HEK293 (cell line): ENCODE data around the gene DYNLRB1.

ENCODE experiments used
- CTCF ChIA-PET: fragments of 350-600 bp; formaldehyde crosslinking; extraction: SDS; loops from one replicate; lab custom pipeline; 2021; ENCODE audit warnings: antibody characterized with exemption; lab: Yijun Ruan, JAX
- POLR2A ChIA-PET: fragments of 300-600 bp; formaldehyde crosslinking; extraction: SDS; loops from one replicate; lab custom pipeline; 2020; ENCODE audit warnings: antibody characterized with exemption, inconsistent platforms; lab: Yijun Ruan, JAX
- H3K27ac ChIP-seq: fragments of 200-500 bp; sonication (Bioruptor generic); 2 replicates; pipeline ENCODE4 v1.5.1; 2014; ENCODE audit warnings: low read depth, low read length, control low read depth, inconsistent platforms; ENCODE audit errors: extremely low read depth
- H3K36me3 ChIP-seq, 2 experiments: fragments of 200-500 bp in 1 of 2; sonication (Bioruptor generic) in 1 of 2; 1 replicate in 1 of 2; 2 replicates in 1 of 2; pipeline ENCODE4 v1.5.1; 2014 to 2017; ENCODE audit warnings: inconsistent platforms in 2 of 2, low read length in 2 of 2; ENCODE audit not compliant: control insufficient read depth in 2 of 2, insufficient read depth in 1 of 2
- H3K4me1 ChIP-seq: fragments of 200-500 bp; sonication (Bioruptor generic); 2 replicates; pipeline ENCODE4 v1.5.1; 2014; ENCODE audit warnings: mild to moderate bottlenecking, low read length, inconsistent platforms; ENCODE audit not compliant: control insufficient read depth, insufficient read depth
- H3K4me3 ChIP-seq: 2 replicates; pipeline ENCODE4 v1.5.1; 2011; ENCODE audit warnings: low read depth, mild to moderate bottlenecking, control low read depth, low read length, moderate library complexity
- H3K9me3 ChIP-seq: fragments of 200-500 bp; sonication (Bioruptor generic); 2 replicates; pipeline ENCODE4 v1.5.1; 2014; ENCODE audit warnings: low read depth, low read length, inconsistent platforms; ENCODE audit not compliant: control insufficient read depth, insufficient read depth
- EGR2 ChIP-seq: fragments of 450-650 bp; formaldehyde crosslinking; IDR thresholded peaks from 2 replicates; pipeline ENCODE4 v1.5.1; 2016; ENCODE audit warnings: low read depth, missing biosample characterization, missing genetic modification characterization
- GLIS1 ChIP-seq: fragments of 450-650 bp; formaldehyde crosslinking; IDR thresholded peaks from 2 replicates; pipeline ENCODE4 v1.5.1; 2016; ENCODE audit warnings: missing biosample characterization, missing genetic modification characterization
- KLF9 ChIP-seq: fragments of 450-650 bp; formaldehyde crosslinking; IDR thresholded peaks from 2 replicates; pipeline ENCODE4 v1.5.1; 2016; ENCODE audit warnings: missing biosample characterization, missing genetic modification characterization, low read depth
- PRDM1 ChIP-seq: fragments of 450-650 bp; formaldehyde crosslinking; IDR thresholded peaks from 2 replicates; pipeline ENCODE4; 2016; ENCODE audit warnings: missing biosample characterization, missing genetic modification characterization
- SP2 ChIP-seq: fragments of 450-650 bp; formaldehyde crosslinking; IDR thresholded peaks from 2 replicates; pipeline ENCODE4 v1.5.1; 2016; ENCODE audit warnings: missing biosample characterization, missing genetic modification characterization
- SP3 ChIP-seq: fragments of 450-650 bp; formaldehyde crosslinking; IDR thresholded peaks from 2 replicates; pipeline ENCODE4 v1.5.1; 2016; ENCODE audit warnings: missing biosample characterization, missing genetic modification characterization
- ZBTB26 ChIP-seq: fragments of 450-650 bp; formaldehyde crosslinking; optimal IDR thresholded peaks from 2 replicates; pipeline ENCODE3; 2016; ENCODE audit warnings: missing biosample characterization, mild to moderate bottlenecking, missing genetic modification characterization
- ZNF155 ChIP-seq: fragments of 450-650 bp; formaldehyde crosslinking; IDR thresholded peaks from 2 replicates; pipeline ENCODE4 v1.5.1; 2016; ENCODE audit warnings: missing biosample characterization, missing genetic modification characterization
- ZNF16 ChIP-seq: fragments of 450-650 bp; formaldehyde crosslinking; IDR thresholded peaks from 2 replicates; pipeline ENCODE4 v1.5.1; 2016; ENCODE audit warnings: low read depth, missing biosample characterization, missing genetic modification characterization
- ZNF184 ChIP-seq: fragments of 450-650 bp; IDR thresholded peaks from 2 replicates; pipeline ENCODE4 v1.5.1; 2018; ENCODE audit warnings: missing biosample characterization, mild to moderate bottlenecking, missing genetic modification characterization
- ZNF19 ChIP-seq: fragments of 450-650 bp; formaldehyde crosslinking; IDR thresholded peaks from 2 replicates; pipeline ENCODE4; 2016; ENCODE audit warnings: missing biosample characterization, missing genetic modification characterization, low read depth
- ZNF404 ChIP-seq: fragments of 450-650 bp; formaldehyde crosslinking; IDR thresholded peaks from 2 replicates; pipeline ENCODE4 v1.5.1; 2017; ENCODE audit warnings: missing biosample characterization, missing genetic modification characterization
- ZNF600 ChIP-seq: fragments of 450-650 bp; formaldehyde crosslinking; IDR thresholded peaks from 2 replicates; pipeline ENCODE4 v1.5.1; 2016; ENCODE audit warnings: missing biosample characterization, missing genetic modification characterization
- ZNF629 ChIP-seq: fragments of 450-650 bp; formaldehyde crosslinking; IDR thresholded peaks from 2 replicates; pipeline ENCODE4 v1.5.1; 2017; ENCODE audit warnings: missing biosample characterization, missing genetic modification characterization
- ZXDB ChIP-seq: fragments of 450-650 bp; formaldehyde crosslinking; IDR thresholded peaks from 2 replicates; pipeline ENCODE4 v1.5.1; 2016; ENCODE audit warnings: missing biosample characterization, missing genetic modification characterization
- TF ChIP-seq, protein P1 (sequence below): fragments of 450-650 bp; IDR thresholded peaks from 2 replicates; pipeline ENCODE4 v1.5.1; 2018; ENCODE audit warnings: missing biosample characterization, mild to moderate bottlenecking, missing genetic modification characterization
- TF ChIP-seq, protein P2 (sequence below): fragments of 450-650 bp; formaldehyde crosslinking; IDR thresholded peaks from 2 replicates; pipeline ENCODE4 v1.5.1; 2016; ENCODE audit warnings: missing biosample characterization, missing genetic modification characterization

The DYNLRB1 gene

DNA sequence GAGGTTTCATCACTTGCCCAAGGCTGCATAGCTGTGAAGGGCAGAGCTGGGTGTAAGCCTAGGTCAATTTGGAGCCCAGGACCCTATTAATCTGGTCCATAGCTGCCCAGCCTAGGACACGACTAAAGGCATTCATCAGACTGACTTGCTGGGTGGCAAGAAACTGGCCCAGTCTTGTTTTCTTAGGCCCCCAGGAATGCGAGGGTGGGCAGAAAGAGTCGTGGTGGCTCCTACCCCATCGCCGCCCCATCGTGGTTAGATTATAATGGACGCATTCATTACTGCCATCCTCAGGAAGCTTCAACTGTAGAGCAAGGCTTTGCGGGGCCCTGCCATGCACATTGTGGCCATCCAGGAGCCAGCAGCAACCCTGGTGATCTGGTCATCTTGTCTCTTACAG, 16.1 kb downstream of the DYNLRB1 start:
- H3K4me1 ChIP-seq: no peaks in the 10 kb centered on the region
- no peaks in the 10 kb centered on the region for H3K9me3 ChIP-seq
- no peak overlapping the region for H3K4me3 ChIP-seq
- CTCF ChIA-PET: interaction anchor here (0.6 to 4.2 kb wide), 5 partner anchors 7 to 220 kb away, joined by 3 to 22 read pairs (median 6); partner anchors contain the start of gene DYNLRB1
- POLR2A ChIA-PET: no interaction called here
- no peak for TF ChIP-seq SP3
- peak; percentile 57; the same call in 1 of the 2 replicates for TF ChIP-seq EGR2 (tag by site-specific recombination)
- H3K36me3 ChIP-seq: peaks cover 3 to 90% of the 10 kb centered on the region in 2 experiments; a peak in 2 of 3 replicates
- no peak overlapping the region for H3K27ac ChIP-seq

DNA sequence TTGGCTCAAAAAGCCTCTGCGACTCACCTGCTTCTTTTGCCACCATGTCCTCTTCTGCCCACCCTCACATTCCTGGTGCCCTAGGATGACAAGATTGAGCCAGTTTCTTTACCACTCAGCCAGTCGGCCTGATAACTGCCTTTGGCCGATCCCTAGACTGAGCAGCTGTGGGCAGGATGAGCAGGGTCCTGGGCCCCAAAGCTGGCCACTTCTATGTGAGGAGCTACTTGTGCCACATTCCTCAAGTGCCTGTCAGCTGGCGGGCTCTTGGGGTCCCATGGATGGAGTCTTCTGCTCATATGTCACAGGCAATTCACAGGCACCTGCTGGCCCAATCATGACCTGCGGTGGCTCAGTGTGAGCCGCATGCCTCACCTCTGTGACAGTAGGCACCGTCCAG, 16.5 kb downstream of the DYNLRB1 start:
- Histone ChIP-seq H3K4me1 (no peaks in the 10 kb centered on the region), H3K4me3 (no peak overlapping the region), H3K9me3 (no peaks in the 10 kb centered on the region), H3K27ac (no peak overlapping the region), H3K36me3 (peaks cover 3 to 90% of the 10 kb centered on the region in 2 experiments; a peak in 2 of 3 replicates)
- POLR2A ChIA-PET: no interaction called here
- CTCF ChIA-PET: interaction anchor here (0.6 to 2.7 kb wide), 3 partner anchors 10 to 220 kb away, joined by 3 to 8 read pairs (median 6); no protein-coding TSS in a partner anchor
- no peak for TF ChIP-seq ZXDB (tag by site-specific recombination)
- no peak for TF ChIP-seq ZNF155
- no peak for TF ChIP-seq KLF9
- no peak for TF ChIP-seq GLIS1 (tag by site-specific recombination)
- no peak for TF ChIP-seq ZNF600
- TF ChIP-seq PRDM1 (tag by site-specific recombination): no peak
- TF ChIP-seq ZBTB26: no peak
- no peak for TF ChIP-seq ZNF19 (tag by site-specific recombination)
- TF ChIP-seq ZNF629 (tag by site-specific recombination): no peak
- no peak for TF ChIP-seq SP2 (tag by site-specific recombination)
- no peak for TF ChIP-seq ZNF184 (tag by site-specific recombination)
- TF ChIP-seq, protein P1, sequence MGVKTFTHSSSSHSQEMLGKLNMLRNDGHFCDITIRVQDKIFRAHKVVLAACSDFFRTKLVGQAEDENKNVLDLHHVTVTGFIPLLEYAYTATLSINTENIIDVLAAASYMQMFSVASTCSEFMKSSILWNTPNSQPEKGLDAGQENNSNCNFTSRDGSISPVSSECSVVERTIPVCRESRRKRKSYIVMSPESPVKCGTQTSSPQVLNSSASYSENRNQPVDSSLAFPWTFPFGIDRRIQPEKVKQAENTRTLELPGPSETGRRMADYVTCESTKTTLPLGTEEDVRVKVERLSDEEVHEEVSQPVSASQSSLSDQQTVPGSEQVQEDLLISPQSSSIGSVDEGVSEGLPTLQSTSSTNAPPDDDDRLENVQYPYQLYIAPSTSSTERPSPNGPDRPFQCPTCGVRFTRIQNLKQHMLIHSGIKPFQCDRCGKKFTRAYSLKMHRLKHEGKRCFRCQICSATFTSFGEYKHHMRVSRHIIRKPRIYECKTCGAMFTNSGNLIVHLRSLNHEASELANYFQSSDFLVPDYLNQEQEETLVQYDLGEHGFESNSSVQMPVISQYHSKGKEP (tag by site-specific recombination): no peak

DNA sequence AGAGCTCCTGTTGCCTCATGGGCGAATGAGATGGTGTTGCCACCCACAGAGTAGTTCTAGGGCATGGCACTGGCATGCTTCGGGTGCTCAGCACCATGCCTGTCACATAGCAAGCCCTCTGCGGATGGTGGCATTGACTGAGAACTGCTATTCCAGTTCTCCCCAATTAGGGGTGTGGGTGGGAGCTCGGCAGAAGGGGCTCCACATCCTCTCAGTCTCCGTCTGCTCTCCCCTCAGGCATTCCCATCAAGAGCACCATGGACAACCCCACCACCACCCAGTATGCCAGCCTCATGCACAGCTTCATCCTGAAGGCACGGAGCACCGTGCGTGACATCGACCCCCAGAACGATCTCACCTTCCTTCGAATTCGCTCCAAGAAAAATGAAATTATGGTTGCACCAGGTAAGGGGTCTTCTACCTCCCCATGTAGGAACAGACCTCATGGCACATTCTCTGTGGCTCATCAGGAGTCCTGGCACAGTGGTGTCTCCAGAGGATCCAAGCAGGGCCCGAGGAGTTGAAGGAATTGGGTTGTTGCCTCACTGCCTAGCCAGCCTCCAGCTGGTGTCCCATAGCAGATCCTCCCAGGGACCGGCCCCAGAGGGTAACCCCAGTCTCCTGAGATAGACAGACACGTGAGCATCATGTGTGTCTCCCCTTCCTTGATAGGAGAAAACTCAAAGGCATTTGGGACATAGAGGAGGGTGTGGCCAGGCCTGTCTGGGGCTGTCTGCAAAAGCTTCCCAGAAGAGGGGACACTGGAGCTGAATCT, 18.4 kb downstream of the DYNLRB1 start:
- peaks cover 0 to 92% of the 10 kb centered on the region in 2 experiments; a peak in 2 of 3 replicates for H3K36me3 ChIP-seq
- ChIA-PET CTCF (interaction anchor here (1.2 kb wide), 1 partner anchor 222 kb away, joined by 5 read pairs; no protein-coding TSS in a partner anchor), POLR2A (no interaction called here)

DNA sequence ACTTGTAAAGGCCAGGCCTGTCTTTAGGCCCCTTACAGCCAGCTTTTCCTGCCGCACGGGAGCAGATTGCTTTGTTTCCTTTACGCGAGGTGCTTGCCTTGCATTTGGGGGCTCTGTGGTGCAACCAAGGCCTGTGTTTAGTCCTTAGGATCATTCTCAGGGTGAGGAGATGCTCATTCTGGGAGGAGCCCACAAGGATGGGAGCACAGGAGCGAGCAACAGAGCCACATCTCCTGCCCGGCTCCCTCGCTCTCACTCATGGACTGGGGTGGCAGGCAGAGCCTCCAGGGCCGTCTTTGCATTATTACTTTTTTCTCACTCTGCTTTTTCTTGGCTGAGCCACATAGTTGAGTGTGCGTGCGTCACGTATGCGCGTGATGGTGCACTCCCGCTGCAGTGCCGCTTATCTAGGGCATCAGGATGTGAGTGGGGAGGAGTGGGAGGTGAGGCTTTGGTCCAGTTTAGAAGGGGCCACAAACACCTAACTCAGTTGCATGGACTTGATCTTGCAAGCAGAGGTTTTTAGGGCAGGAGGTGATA, 19.1 kb downstream of the DYNLRB1 start:
- TF ChIP-seq ZNF16 (tag by site-specific recombination): no peak
- TF ChIP-seq, protein P2, sequence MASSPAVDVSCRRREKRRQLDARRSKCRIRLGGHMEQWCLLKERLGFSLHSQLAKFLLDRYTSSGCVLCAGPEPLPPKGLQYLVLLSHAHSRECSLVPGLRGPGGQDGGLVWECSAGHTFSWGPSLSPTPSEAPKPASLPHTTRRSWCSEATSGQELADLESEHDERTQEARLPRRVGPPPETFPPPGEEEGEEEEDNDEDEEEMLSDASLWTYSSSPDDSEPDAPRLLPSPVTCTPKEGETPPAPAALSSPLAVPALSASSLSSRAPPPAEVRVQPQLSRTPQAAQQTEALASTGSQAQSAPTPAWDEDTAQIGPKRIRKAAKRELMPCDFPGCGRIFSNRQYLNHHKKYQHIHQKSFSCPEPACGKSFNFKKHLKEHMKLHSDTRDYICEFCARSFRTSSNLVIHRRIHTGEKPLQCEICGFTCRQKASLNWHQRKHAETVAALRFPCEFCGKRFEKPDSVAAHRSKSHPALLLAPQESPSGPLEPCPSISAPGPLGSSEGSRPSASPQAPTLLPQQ (tag by site-specific recombination): no peak
- TF ChIP-seq EGR2 (tag by site-specific recombination): 0 out of 2 replicates have a peak, but pooled peaks have one; percentile 28
- no peak for TF ChIP-seq ZNF404 (tag by site-specific recombination)
- no peaks in the 10 kb centered on the region for H3K4me1 ChIP-seq
- no peaks in the 10 kb centered on the region for H3K9me3 ChIP-seq
- ChIA-PET POLR2A (no interaction called here), CTCF (interaction anchor here (1.2 kb wide), 1 partner anchor 223 kb away, joined by 5 read pairs; no protein-coding TSS in a partner anchor)
- no peak overlapping the region for H3K27ac ChIP-seq
- H3K4me3 ChIP-seq: no peak overlapping the region
- peaks cover 0 to 92% of the 10 kb centered on the region in 2 experiments; a peak in 2 of 3 replicates for H3K36me3 ChIP-seq

More for the DNA sequence above, 18.4 kb downstream of the DYNLRB1 start:
- H3K9me3 ChIP-seq: no peaks in the 10 kb centered on the region
- no peak overlapping the region for H3K4me3 ChIP-seq
- H3K27ac ChIP-seq: no peak overlapping the region
- no peaks in the 10 kb centered on the region for H3K4me1 ChIP-seq
- no peak for TF ChIP-seq ZNF16 (tag by site-specific recombination)
